ENCODE measurements around the gene PIP4K2C.

PIP4K2C gene

DNA sequence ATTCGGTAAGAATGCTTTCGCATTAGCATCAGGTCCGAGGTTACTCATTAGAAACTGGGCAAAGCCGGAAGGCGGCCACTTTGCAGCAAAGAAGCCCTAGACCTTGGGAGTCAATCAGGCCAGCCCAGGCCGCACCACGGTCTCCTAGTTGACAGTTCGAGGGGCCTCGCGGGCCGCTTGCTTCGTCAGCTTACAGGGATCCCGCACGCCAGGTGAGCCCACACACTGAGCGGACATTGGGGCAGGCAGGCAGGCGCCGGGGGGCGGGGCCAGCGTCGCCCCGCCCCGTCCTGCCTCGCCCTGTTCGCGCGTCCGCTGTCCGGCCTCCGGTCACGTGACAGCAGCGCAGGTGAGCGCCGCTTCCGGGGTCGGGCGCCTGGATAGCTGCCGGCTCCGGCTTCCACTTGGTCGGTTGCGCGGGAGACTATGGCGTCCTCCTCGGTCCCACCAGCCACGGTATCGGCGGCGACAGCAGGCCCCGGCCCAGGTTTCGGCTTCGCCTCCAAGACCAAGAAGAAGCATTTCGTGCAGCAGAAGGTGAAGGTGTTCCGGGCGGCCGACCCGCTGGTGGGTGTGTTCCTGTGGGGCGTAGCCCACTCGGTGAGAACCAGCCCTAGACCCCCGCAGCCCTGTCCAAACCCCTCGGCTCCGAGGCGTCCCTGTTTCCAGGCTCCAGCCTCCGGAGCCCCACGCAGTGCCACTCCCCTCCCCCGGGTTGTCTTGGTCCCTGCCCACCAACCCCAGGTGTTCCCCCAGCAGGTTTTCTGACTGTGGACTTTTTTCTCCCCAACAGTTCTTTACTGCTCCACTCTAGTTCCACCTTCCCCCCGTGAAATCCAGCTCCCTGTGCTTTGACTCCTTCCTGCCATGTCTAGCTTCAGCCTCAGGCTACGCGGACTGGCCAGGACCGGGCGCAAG, at the start of gene PIP4K2C:
Gene PIP4K2C, plus strand, starts transcription at position 329 of the 918 bp plus-strand sequence. Its CDS starts 98 bp downstream, at position 427.
- DNase-seq = peak; percentile 72

GRCh38 chr12:57541717-57542116, 49.3 kb upstream of the PIP4K2C start:
- no peak for DNase-seq

- no peak for DNase-seq
These were observed 47.4 kb upstream of the PIP4K2C start for GRCh38 chr12:57543581-57543980.

DNA sequence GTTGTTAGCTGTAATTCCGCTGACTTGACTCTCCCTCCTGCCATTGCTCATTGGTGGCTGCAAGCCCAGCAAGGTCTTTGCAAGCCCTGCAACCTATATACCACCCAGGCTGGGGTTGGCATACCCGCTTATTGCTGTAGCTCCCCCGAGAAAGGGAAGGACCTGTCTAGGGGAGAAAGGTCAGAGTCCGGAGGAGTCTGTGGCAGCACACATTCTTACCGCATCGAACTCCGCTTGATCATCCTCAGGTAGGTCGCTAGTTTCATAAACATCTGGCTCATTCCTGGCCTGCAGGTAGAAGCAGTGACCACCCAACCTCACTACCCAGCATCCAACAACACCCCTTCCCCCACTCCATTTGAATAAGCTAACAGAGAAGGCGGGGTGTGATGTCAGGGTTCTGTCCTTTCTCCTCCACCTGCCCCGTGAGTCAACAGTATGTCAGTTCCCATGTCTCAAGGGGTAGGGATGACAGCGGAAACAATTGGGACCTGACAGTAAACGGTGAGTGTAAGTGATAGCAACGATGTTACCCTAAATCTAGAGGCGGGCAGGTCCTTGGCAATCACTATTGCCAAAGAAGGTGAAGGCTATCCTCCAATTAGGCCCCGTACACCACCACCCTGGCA, 45.1 kb upstream of the PIP4K2C start:
- DNase-seq = no peak

DNA sequence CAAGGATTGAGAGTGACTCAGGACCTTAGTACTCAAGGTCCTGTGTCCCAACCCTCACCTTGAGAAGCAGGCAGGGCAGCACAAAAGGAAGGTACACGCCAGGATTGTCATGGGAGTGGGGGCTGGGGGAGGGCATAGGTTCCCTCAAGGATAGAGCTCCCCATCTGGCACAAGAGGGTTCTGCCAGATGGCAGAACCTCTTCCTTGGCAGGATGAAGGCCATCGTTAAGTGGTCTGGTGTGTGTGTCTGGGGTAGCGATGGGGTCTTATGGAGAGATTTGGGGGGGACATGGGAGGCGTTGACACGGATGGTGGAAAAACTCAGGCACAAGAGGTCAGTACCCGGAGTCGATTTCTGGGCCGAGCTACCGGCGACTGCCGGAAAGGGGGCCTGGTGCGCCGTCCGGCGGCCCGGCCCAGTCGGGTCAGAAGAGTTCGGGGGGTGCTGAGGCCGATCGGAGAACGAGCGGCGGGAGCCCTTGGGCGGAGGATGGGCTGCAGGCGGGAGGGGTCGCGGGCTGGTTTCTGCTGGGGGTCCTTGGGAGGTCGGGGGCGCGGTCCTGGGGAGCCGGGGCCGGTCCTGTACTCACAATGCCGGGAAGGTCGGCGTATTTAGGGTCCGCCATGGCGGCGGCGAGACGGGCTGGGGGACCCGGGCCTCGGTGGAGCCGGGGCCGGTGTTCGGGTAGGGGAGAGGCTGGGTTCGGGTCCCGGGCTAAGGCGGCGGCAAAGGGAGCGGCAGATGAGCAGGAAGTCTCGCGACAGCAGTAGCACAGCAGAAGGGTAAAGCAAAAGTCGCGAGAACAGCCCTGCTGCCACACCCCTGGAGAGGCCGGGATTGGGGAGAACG, 44.3 kb upstream of the PIP4K2C start, which contains the start of gene DCTN2:
Gene DCTN2, minus strand, starts transcription at position 755 of the 850 bp plus-strand sequence. Its CDS starts 129 bp downstream, at position 626.
- peak; percentile 91 for DNase-seq

DNA sequence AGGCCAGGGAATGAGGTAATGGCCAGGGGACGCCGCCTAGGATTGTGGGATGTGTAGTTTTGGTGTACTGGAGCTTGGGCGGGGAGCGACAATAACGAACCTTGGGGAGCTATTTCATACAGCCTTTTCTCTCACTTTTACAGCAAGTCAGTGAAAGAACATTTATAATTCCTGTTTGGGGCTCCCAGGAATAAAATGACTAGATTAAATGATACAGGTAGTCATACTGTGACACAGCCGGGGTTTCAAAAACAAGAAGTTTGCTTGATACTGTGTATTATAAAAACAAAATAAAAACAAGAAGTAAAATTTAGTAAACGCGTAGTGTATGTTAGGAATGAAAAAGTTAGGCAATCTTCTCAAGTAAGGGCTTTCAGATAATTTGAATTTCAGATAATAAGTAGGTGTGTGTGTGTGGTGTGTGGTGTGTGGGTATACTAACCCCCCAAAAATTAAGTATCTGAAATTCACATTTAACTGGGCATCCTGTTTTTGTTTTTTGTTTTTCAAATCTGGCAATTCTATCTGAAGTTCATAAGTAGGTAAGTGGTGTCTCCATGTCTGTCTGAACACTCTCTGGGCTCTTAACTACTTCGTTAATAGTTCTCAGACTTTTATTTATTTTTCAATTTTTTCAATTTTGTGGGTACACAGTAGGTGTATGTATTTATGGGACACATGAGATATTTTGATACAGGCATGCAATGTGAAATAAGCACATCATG, 43.5 kb upstream of the PIP4K2C start:
- DNase-seq = no peak

GRCh38 chr12:57548013-57548315, 43.0 kb upstream of the PIP4K2C start:
- DNase-seq = no peak

DNA sequence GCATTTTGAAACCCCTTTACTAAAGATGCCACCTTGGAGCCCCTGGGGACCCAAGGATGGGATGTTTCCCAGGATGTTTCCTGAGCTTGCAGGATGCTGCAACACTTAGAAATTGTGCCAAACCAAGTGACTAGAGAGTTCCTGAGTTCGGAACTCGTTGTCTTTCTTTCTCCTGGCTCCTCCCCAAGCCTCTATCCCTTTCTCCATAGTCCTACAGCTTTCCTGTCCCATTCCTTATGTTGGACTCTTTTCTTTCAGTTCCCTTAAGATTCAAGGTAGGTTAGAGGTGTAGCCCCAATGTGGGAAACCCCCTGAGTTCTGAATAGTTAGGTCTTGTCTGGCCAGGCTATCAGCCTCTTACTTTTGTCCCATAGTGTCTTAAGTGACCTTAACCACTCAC, 42.5 kb upstream of the PIP4K2C start:
- no peak for DNase-seq

DNA sequence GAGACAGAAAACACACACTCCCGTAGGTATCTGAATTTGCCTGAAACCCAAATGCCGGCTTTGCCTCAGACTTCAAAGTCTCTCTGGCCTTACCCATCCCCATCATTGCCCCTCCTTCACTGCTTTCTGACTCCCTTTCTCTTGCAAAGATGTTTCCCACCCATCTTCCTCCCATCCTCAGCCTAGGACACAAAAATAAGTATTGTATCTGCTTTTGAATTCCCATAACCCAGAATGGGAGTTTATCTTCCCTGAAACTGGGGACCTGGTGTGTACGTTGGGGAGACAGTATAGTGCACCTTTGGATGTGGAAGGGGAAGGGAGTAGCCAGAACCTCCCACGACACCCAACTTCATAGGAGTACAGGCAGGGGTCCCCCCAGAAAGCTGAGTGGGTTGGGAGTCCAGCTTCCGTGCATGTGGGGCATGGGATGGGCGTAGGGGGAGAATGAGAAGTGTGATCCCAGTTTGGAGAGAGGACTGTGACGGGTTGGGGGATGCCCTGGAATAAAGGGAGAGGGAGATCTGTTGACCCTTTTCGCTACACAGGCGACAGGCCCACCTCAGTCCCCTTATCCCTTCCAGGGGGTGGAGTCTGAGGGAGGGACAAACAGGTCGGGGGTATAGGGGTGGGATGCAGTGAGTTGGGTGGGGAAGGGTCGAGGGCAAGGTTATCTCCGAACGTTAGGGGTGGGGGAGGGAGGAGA, 41.6 kb upstream of the PIP4K2C start:
- DNase-seq = no peak

GRCh38 chr12:57549909-57550640, 40.9 kb upstream of the PIP4K2C start, which contains the start of gene KIF5A:
TSS of gene KIF5A (plus strand) at chr12:57550044. CDS start at chr12:57550272, 228 bp downstream.
- peak; percentile 61 for DNase-seq

- DNase-seq = no peak
These were observed 40.1 kb upstream of the PIP4K2C start for GRCh38 chr12:57550641-57551549.

DNA sequence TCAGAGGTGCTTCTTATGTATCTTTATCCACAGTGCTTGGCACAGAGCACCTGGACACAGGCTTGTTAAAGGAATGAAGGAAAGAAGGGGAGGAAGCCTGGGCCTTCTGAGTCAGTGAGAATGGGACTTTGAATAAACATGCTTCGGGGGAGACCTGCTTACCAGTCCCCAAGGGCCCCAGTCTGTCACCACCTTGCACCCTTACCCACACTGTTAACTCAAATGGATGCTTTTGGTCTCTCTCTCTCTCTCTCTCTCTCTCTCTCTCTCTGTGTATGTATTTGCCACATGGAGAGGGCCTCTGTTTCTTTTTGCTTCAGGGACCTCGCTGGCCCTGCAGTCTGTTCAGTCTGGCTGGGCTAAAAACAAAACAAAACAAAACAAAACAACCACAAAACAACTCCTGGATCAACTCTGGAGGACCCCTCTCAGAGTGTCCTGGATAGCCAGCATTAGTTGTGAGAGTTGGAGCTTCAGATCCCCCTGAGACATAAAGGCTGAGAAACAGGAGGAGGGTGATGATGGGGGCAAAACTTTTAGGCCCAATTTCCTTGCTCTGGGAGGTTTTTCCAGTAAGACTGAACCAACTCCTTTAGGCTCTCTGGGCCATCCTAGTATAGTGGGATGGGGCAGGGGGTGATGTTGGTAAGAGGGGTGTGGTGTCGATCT, 39.2 kb upstream of the PIP4K2C start:
- DNase-seq = no peak

DNA sequence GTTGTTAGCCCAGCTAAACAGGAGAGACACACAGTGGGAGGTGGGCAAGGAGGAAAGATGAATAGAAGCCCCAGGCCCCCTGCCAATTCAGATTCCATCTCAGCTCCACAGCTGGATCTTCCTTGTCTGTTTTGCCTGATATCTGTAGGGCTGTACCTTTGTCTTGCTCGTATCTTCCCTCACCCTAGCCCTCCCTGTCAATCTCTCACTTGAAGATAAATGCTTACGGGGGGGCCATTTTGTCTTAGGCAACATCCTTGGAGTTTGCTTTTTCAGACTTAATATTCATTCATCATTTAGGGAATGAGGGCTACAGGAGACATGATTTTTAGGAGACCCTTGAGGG, 38.7 kb upstream of the PIP4K2C start:
- no peak for DNase-seq

DNA sequence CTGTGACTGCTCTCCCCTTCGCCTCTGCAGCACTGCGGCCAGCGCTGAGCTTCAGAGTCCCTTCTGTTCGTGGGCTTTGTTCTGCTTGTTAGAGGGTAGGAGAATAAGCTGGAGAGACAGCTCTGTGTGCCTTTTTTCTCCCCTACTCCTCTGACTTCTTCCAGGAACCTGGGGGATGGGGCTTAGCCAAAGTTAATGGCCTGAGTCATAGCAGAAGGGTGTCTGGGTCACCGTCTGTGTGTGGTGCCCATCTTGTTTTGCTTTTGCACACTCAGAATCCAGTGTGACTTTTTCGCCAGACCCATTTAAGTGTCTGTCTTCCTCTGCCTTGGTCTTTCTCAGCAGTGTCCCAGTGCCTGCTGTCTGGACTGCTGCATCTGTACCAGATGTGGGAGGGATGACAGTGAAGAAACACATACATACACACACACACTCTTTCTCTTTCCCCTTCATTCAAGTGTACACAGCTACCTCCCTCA, 38.1 kb upstream of the PIP4K2C start:
- DNase-seq = no peak

DNA sequence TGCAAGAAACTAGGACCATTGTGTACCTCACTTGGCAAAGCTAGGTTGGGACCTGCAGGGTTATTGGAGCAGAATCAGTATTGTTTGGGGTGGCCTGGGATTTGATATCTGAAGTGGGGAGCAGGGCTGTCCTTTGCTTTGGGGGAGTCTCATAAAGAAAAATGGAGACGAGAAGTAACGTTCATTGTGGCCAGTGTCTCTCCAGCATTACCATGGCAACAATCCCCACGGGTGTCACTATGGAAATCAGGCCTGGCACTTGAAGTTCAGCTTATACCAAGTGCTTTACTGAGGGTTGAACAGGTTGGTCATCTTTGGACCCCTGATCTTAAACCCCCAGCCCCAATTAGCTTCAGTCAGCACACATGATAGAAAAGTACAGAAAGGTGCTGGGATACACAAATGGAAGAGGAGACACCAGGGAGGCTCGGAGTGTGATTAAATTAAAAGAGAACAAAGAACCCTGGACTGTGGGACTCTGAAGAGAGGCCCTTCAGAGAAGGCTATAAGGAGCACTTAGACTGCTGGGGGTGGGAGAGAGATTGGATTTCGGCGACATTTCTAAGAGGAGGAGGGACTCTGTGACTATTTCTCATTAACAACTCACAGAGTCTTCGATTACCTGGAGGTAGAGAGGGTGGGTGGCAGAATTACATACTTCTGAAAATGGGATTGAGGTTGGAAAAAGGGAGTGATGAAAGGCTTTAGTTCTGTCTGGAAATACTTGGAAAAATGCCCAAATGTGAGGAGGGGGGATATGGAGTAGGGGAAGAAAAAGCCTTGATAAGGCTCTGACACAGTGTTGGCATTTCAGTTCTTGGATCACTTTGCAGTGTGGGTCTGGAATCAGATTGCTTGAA, 37.4 kb upstream of the PIP4K2C start:
- no peak for DNase-seq

GRCh38 chr12:57554453-57554852, 36.5 kb upstream of the PIP4K2C start:
- DNase-seq = no peak

GRCh38 chr12:57554897-57555296, 36.1 kb upstream of the PIP4K2C start:
- no peak for DNase-seq

GRCh38 chr12:57558864-57559263, 32.1 kb upstream of the PIP4K2C start:
- DNase-seq = no peak

Measured in activated CD8-positive, alpha-beta memory T cell treated with anti-CD3 and anti-CD28 coated beads, Interleukin-2, amount 50 U/mL, for 4 hours (primary cell).